ENCODE measurements around the gene LARP6.
"Not testable (repeated sequence)": the region's sequence is repeated elsewhere in the genome, so short reads cannot be mapped to it uniquely, and the experiment has no call there.

LARP6 gene

DNA sequence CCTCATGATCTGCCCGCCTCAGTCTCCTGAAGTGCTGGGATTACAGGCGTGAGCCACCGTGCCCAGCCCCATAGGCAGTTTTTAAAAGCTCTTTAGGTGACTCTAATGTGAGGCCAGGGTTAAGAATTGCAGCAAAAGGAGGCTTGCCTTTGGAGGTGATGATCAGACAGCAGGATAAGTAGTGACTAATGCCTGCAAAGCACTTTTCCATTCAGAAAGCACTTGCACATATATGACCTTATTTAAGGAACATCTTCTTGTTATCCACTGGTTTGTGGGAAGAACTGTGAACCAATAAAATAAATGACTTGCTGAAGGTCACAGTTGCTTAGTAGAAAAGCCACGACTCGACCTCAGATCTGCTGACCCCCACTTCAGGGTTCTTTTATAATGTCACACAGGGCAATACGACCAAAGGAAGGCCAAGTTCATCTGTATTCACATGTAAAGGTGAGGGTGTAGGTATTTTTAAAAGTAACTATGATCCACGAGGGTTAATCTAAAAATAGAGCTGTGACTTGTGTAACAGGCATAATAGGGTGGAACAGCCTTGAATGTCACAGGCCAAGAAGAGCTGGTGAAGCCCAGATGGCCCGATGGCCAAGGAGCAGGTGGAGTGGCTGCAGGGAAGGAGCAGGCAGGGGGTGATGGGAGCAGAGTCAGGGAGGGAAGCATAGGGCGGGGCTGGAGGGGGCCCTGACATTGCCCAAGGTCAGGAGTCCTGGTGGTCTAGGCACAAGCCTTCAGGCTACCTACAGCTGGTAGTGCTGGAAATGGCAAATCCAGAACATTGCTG, 24.4 kb downstream of the LARP6 start:
- DNase-seq: no peak

DNA sequence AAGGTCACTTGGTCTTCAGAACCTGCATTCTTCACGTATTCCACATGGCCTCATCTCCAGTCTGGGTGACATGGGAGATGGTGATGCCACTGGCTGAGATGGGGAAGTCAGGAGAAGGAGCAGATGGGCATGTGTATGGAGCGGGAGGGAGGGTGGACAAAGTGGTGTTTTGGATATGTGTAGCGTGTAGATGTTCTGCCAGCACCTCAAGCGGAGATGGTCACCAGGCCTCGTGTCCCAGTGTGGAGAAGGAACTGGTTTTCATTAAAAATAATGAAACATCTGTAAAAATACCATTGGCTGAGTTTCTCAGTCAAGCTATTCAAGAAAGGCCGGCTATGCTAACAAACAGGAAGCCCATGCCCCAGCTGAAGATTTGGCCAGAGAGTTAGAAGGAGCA, 26.2 kb downstream of the LARP6 start:
- DNase-seq: no peak

DNA sequence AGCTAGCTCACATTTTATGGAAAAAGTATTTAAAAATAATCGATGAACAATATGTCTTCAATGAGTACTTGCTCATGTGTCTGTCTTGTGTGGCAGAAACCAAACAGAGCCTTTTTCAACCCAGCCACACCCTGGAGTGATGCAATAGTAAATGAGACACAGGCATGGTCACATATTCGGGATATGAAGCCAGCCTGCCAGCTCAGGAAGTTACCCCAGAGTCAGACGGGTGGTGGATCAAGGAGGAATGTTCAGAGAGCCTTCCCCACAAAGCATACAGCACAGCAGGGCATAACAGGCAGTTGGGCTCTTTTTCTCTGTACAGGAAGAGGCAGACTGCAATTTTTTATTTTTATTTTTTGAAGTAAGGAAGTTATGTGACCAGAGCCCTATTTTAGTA, 27.3 kb downstream of the LARP6 start:
- DNase-seq: no peak

DNA sequence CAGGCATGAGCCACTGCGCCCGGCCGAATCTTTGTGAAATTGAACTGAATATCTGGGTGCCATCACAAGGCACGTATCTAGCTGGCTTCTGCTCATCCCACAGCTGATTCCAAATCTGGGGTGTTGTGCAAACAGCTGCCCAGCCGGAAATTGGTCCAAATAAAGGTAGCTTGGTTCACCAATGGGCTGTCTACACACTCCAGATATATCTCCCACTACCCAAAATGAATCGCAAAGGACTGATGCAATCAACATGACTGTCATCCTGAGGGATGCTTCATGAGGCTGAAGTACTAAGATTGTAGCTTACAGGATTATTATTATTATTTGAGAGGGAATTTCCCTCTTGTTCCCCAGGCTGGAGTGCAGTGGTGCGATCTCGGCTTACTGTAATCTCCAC, 28.1 kb downstream of the LARP6 start:
- DNase-seq: no peak

DNA sequence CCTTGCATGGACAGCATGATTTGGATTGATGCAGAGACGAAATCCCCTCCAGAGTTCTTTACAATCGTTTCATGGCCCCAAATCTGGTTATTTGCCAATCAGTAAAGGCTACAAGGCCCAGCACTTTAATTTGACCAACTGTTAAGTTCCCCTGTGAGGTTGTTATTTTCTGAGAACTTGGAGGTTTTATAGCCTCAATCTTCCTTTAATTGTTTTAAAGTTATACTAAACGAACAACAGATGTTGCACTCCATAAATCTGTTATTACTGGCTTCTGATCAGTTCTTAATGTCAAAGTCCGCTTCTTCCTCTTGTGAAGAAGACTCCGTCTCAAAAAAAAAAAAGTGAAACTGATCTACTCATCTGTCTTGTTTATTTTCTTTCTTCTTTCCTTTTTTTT, 30.8 kb downstream of the LARP6 start:
- no peak for DNase-seq

DNA sequence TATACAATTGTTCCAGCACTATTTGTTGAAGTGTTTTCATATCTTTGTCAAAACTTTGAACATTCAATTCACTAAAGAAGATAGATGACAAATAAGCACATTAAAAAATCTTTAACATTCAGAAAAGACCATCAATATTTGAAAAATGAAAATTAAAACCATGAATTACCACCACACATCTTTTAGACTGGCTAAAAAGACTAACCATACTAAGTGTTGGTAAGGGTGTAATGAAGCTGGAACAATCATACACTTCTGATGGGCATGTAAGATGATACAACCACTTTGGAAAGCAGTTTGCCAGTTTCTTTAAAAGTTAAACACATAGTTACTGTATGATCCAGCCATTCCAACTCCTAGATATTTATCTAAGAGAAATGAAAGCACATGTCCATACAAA, 33.7 kb downstream of the LARP6 start:
- DNase-seq: no peak

DNA sequence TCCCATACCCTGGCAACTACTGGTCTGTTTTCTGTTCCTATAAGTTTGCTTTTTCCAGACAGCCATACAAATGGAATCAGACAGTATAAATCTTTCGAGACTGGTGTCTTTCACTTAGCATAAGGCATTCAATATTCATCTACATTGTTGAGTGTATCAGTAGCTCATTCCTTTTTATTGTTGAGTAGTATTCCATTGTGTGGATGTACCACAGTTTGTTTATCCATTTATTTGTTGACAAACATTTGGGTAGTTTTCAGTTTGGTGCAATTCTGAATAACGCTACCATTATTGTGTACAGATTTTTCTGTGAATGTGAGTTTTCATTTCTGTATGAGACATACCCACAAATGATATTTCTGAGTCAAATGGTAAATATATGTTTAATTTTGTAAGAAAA, 35.4 kb downstream of the LARP6 start:
- no peak for DNase-seq

DNA sequence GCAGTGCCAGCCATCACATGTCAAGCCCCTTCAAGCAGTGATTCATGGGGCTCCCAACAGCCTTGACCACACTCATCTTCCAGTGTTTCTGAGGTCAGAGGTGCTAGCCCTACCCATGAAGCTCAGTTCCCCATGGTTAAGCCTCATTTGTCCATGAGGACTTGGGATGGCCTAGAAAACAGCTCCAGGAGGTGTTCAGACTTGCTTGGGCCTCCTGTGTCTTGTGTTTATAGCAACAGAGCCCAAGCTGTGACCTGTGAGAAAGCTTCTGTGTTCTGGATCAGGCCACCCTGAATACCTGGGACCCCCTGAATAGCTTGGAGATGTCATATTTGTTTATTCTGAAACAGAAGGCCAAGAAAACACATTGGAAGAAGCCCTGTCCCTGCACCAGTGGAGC, 36.7 kb downstream of the LARP6 start:
- DNase-seq: no peak

DNA sequence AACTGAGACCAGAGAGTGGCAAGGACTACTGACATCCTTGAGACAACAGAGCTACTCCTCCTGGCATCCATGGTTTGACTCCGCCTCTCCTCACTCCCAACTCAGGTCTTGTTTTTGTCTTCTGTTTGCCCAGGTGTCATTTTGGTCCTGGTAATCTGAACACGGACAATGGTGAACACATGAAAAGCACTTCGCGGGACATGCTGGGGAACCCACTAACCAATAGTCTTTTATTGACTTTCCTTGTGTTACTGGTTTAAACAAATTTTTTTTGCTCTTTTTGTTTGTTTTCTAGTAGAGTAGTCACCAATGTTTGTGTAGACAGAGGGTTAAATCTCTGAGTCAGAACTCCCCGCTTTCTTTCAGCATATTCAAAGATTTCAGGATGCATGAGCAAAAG, 38.4 kb downstream of the LARP6 start:
- no peak for DNase-seq

DNA sequence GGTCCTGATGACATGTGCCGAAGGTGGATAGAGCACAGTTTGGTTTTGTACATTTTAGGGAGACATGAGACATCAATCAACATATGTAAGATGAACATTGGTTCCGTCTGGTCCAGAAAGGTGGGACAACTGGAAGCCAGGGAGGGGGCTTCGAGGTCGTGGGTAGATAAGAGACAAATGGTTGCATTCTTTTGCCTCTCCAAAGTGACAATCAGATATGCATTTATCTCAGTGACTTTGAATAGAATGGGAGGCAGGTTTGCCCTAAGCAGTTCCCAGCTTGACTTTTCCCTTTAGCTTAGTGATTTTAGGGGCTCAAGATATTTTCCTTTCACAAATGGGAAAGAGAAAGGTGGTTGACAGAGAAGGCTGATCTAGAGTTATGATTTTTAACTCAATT, 38.9 kb downstream of the LARP6 start:
- not testable (repeated sequence) for DNase-seq

DNA sequence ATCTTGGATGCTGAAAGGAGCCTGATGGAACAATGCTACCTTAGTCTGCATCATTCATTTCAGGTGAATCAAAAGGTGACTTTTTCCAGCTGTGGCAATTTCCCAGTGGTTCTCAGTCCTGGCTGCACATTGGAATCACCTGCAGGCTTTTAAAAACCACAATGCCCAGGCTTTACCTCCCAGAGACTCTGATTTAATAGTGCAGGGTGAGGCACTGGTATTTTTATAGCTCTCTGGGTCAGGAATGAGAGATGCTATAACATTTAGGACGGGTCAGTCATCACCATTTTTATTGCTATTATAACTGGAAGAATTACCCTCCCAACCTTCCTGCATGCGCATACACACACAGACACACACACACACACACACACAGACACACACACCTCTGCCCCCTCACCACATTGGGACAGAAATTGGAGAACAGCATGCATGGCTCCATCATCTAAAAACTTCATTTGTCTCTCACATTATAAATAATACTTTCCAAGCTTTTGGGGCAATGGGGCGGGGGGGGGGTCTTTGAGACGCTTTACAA, 41.1 kb downstream of the LARP6 start:
- DNase-seq: no peak

DNA sequence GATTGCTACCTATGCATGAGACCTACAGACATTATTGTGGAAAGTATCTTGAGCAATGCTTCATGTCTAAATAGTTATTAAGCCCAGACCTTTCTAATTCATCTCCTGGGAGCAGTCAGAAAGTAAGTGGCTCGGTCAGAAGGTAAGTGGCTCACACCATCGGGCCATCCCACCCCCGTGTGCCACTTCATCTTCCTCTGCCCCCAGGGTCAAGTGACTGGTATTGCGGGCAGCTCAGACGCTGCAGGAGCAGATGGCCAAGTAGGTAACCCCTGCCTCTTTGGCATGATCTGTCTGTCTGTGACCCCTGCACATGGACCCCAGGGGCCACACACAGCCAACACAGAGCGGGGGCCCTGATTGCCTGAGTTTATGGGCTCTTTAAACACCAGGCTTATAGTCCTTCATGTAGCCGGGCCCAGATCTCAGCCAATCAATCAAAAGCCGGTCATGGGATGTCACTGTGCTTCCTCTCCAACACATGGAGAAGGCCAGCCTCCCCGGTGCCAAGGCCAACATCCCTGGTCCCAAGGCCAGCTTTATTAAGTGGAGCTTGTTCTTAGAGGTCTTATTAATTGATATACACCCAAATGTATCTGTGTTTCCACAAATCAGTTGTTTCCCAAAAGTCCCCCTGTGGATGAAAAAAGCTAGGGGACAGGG, 42.9 kb downstream of the LARP6 start:
- DNase-seq: no peak

DNA sequence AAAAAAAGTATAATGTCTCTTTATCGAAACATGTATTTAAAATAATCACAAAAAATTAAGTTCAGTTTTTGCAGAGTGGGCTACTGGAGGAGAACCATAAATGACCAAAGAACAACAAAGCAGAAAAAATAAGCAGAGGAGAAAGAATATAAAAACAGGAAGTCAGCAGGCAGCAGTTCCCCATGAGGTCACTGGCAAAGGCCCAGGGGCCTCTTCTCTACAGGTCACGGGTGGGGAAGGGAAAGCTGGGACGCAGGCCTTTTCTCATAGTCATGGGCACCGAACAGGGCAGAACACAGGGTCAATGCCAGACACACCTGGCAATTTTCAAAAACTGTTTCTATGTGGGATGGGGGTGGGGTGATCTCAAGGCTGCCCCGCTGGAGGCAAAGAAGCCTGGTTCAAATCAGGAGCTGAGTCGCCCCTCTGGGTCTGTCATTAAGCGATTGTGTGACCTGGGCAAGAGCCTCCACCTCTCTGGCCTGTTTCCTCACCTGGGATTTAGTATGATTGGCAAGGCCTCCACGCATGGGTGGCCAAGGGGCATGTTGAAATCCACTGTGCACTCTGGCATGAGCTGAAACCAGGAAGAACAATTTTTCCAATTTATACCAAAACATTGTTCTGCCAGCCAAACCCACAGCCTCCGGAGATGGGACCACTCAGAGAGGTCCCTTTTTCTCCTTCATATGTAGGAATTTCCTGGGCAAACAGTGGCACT, 46.8 kb downstream of the LARP6 start:
- no peak for DNase-seq

DNA sequence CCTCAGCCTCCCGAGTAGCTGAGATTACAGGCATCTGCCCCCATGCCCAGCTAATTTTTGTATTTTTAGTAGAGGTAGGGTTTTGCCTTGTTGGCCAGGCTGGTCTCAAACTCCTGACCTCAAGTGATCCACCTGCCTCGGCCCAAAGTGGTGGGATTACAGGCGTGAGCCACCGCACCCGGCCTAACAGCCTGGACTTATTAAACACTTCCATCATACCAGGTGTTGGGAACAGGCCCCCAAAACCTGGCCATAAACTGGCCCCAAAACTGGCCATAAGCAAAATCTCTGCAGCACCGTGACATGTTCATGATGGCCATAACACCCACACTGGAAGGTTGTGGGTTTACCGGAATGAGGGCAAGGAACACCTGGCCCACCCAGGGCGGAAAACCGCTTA, 49.6 kb downstream of the LARP6 start:
- DNase-seq: not testable (repeated sequence)

DNA sequence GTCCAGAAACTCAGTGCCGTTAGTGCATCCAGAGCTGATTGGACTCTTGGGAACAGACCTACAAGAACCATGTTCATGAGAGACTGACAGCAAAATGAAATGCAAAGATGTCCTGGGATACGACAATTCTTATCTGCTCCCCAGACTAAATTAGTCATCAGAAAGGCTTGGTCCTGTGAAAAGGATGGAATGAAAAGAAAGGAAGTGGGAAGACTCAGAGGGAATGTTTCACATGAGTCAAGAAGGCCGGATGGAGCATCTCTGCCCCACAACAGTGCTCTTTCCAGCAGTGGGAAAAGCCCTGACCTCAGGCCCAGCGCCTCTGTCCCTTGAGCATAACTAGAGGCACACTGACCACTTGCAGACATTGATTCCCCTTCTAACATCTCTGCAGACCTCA, 51.3 kb downstream of the LARP6 start:
- no peak for DNase-seq

DNA sequence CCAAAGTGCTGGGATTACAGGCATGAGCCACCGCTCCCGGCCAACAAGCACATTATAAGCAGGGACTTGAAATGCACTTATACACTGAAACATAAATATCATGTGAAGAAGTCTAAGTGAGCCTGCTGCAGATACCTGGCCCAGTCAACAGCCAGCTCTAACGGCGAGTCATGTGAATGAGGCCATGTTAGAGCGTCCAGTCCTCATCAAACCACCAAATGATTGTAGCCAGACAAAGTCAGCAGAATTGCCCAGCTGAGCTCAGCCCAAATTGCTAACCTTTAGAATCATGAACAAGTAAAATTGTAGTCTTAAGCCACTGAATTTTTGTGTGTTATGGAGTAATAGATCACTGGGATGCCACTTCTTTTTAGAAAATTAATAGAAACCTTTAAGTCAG, 52.8 kb downstream of the LARP6 start:
- DNase-seq: no peak

DNA sequence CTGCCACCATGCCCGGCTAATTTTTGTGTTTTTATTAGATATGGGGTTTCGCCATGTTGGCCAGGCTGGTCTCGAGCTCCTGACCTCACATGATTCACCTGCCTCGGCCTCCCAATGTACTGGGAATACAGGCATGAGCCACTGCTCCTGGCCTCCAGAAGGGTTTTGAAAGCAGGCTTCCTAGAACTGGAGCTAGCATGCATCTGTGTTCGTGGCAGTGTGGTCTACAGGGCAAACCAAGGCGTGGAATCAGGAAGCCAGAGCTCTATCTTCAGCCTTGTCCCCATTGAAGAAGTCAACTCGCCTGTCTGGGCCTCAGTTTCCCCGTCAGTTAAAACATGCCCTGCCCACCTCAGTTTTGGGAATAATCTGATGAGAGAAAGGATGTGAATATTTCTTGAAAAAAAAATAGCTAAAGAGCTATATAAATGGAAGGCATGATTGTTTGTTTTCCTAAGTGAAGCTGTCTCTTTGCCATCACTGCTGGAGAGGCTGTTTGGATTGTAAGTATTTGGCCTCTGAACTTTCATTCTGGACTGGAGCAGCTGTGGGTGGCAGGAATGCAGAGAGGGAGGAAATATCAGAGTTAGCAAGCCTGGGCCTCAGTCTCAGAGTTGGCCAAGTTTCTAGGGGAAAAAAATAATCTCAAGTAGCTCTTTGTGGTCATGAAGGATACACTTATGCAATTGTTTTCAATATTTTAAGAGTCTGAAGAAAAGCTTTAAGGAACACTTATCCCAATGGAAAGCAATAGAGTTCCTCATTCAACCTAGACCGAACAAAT, 54.1 kb downstream of the LARP6 start:
- no peak for DNase-seq

DNA sequence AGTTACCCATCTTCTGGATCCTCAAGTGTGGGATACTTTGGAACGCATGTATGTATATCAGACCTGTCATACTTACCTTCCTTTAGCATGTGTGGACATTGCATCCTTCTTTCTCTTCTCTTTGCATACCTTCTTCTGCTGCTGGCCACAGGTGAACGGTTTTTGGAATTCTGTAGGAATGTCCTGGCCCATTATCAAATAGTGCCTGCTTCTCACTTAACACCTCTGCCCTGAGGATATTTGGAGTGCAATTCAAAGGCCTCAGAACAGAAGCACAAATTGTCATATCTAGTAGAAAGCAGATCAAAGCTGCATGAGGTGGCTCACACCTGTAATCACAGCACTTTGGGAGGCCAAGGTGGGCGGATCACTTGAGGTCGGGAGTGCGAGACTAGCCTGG, 56.5 kb downstream of the LARP6 start:
- DNase-seq: no peak

DNA sequence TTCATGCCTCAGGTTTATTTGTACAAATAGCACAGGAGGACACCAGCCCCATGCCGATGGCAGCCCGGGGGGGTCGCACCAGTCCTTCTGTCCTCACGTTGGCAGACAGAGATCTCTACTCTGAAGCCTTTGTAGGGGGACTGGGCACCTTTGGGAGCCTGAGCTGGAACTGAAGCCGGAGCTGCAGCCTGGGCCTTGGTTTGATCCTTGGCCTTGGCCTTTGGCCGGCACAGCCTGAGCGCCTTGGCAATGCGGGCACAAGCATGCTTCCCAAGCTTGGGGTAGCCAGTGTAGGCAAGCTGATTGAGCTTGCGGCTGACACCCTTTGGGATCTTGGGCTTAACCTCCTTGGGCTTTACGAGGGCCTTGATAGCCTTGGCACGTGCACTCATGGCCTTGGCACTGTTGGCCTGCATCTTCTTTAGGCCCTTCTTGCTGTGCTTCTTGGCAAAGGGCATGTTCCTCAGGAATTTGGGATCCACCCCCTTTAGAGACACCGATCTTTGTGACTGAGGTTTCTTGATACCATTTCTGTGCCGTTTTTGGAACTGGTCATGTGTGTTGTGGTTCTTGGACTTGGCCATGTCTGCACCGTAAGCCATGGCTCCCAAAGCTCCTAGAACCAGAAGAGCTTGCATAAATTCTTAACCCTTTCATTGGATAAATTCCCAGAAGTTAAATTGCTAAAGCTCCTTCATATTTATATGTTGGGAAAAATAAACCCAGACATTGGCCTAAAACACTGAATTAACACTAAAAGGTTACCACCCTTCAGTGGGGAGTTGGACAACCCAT, 57.2 kb downstream of the LARP6 start:
- DNase-seq: no peak

DNA sequence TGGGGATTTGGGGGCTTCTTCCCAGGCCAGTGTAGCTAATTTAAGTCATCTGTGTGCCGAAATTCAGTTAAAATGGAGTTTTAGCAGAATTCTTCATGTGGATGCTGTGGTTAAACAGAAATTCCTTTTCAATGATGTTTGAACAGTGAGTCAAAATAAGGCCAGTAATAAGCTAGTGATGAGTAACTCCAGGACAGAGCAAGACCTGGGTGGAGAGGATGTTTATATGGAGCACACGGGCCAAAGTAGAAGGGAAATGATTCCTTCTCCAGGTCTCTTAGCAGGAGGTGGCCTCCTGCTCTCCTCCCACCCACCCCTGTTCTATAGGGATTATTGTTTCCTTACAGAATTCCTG, 58.7 kb downstream of the LARP6 start:
- no peak for DNase-seq

DNA sequence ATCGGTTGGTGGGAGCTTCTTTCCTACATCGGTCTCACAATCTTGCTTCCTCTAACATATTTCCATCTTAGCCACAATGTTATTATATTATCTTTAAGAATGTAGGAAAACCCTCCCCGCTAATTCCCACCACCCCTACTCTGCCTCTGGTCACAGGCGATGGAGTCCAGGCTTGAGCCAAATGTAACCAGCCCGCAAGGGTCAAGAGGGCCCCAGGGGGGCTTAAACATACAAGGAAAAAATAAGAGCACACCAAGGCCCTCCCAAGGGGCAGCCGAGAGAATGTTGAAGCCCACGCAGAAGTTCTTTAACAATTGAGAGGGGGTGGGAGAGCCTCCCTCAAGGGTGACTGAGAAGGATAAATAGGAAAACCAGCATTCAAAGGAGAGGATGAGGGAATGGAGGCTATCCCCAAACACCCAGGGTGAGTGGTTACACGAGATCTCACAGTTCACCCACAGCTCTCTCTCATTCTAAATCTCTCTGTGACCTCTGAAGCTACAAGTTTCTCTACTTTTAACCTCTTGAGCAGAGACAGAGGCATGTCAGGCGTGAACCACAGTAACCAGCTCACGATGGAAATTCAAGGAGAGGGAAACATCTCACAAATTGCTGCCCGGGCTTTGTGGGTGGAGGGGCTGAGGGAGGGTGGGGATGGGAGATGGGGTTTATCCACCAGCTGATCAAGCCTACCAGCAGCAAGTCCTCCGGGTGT, 59.2 kb downstream of the LARP6 start:
- no peak for DNase-seq

DNA sequence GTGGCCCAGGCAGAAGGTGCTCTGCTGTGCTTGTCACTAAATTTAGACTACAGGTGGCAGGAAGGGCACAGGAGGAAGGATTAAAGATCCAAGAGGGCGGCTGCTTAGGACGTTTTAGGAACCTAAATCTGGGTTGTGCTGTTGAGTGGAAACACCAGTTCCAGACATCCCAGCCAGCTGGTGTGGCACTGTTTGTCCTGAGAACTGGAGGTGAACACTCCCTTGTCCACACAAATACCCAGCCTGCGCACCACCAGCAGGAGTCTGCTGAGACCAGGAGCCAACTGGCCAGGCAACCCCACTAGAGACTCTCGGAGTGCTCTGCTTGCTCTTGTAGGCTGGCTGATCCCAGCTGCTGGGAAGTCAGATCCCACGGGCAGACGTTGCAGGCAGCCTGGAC, 60.3 kb downstream of the LARP6 start:
- DNase-seq: no peak

All from activated effector memory CD4-positive, alpha-beta T cell treated with Interleukin-2 at 50 U/mL for 16 hours (primary cell).